Glutamatergic neuron (in vitro differentiated cells): ENCODE results near the gene NFATC2. TPM values are rescaled to one million over a fixed set of nuclear protein-coding genes. Genes with fewer than 3 reads are reported as not detected.

Source experiments
- DNase-seq: peaks from one replicate; pipeline ENCODE4 v3.0.0; 2022
- H3K27ac Mint-ChIP-seq: one replicate; pipeline ENCODE4 v1.8.0; 2020; ENCODE audit warnings: mild to moderate bottlenecking, mixed read lengths, inconsistent platforms; ENCODE audit not compliant: unreplicated experiment
- H3K27me3 Mint-ChIP-seq: one replicate; pipeline ENCODE4 v1.8.0; 2020; ENCODE audit warnings: mild to moderate bottlenecking, moderate library complexity, mixed read lengths, inconsistent platforms; ENCODE audit not compliant: unreplicated experiment
- H3K36me3 Mint-ChIP-seq: one replicate; pipeline ENCODE4 v1.8.0; 2020; ENCODE audit warnings: mild to moderate bottlenecking, mixed read lengths, inconsistent platforms; ENCODE audit not compliant: unreplicated experiment
- H3K4me1 Mint-ChIP-seq: one replicate; pipeline ENCODE4 v1.8.0; 2020; ENCODE audit warnings: mild to moderate bottlenecking, low read depth, mixed read lengths, inconsistent platforms; ENCODE audit not compliant: unreplicated experiment
- H3K4me3 Mint-ChIP-seq: one replicate; pipeline ENCODE4 v1.8.0; 2020; ENCODE audit warnings: mild to moderate bottlenecking, mixed read lengths, inconsistent platforms; ENCODE audit not compliant: unreplicated experiment
- H3K9me3 Mint-ChIP-seq: one replicate; pipeline ENCODE4 v1.8.0; 2020; ENCODE audit warnings: mild to moderate bottlenecking, moderate library complexity, mixed read lengths, inconsistent platforms; ENCODE audit not compliant: unreplicated experiment
- total RNA-seq: library from RNA; stranded (reverse); fragmentation: NEBNext Ultra II Directional; extraction: Animal tissue kit (Norgen Biotek cat#: 25700); gene quantifications from one replicate; pipeline ENCODE4 v1.2.1, GENCODE V29; 2021; ENCODE audit not compliant: unreplicated experiment
- TF ChIP-seq, protein P1 (sequence below): fragments of 200-600 bp; sonication (generic); IDR thresholded peaks from one replicate; pipeline ENCODE4 v1.5.0; 2021; ENCODE audit not compliant: partially characterized antibody, unreplicated experiment

The NFATC2 gene
- total RNA-seq, 1 donor from 2014 or later: not detected

DNA sequence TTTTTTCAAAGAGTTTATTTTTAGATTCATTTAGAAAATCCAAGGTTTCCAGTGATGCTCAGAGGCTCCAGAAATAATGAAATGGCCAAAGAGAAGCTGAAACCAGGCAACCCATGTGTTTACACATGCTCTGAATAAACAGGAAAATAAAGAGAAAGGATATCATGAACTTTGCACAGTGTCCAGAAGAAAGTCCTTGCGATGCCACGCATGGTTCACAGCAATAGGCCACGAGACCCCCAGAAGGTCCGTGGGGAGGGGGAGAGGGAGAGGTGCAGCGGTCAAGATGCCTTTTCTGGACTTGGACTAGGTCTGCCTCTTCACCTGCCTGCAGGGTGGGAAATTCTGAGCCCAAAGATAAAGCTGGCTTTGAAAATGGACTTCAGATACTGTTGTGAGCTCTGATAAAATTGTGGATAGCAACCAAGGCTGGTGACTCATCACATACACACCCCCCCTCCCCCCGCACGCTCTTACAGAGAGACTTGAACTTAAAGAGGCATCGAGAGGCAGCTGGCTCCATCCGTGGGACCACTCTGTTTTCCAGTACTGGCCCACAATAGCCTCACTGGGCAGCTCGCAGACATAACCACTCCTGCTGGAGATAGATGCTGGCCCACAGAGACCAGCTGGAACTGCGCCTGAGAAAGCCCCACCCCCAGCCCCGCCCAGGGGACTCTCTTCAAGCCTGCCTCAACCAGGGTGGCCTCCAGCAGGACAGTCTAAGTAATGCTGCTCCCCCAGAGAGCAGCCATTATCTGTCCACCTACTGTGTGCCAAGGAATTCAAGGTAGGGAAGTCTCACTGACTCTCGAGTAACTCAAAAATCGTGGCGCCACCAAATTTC, 21.2 kb upstream of the NFATC2 start:
- Mint-ChIP-seq H3K27ac (no peak overlapping the region), H3K4me1 (peaks cover 3% of the 10 kb centered on the region), H3K4me3 (peak overlapping the region; percentile 89), H3K9me3 (no peaks in the 10 kb centered on the region), H3K36me3 (peaks cover 9% of the 10 kb centered on the region), H3K27me3 (peaks cover 18% of the 10 kb centered on the region)
- TF ChIP-seq, protein P1, sequence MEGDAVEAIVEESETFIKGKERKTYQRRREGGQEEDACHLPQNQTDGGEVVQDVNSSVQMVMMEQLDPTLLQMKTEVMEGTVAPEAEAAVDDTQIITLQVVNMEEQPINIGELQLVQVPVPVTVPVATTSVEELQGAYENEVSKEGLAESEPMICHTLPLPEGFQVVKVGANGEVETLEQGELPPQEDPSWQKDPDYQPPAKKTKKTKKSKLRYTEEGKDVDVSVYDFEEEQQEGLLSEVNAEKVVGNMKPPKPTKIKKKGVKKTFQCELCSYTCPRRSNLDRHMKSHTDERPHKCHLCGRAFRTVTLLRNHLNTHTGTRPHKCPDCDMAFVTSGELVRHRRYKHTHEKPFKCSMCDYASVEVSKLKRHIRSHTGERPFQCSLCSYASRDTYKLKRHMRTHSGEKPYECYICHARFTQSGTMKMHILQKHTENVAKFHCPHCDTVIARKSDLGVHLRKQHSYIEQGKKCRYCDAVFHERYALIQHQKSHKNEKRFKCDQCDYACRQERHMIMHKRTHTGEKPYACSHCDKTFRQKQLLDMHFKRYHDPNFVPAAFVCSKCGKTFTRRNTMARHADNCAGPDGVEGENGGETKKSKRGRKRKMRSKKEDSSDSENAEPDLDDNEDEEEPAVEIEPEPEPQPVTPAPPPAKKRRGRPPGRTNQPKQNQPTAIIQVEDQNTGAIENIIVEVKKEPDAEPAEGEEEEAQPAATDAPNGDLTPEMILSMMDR: no peak
- DNase-seq: peak; percentile 28

DNA sequence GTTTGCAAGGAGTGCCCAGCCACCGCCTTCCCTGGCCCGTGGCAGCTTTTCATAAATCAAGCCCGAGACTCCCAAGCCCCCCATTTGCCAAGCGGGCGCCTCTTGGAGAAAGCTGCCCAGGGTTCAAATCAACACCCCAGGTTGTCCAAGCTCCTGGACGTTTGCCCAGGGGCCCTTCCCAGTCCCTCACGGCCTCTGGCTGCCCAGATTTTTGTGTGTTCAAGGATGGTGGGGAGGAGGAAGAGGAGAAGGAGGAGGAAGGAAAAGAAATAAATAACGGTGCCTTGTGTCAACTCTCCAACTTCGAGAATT, 20.6 kb upstream of the NFATC2 start:
- H3K27ac Mint-ChIP-seq: no peak overlapping the region
- DNase-seq: no peak
- no peaks in the 10 kb centered on the region for H3K9me3 Mint-ChIP-seq
- H3K36me3 Mint-ChIP-seq: peaks cover 3% of the 10 kb centered on the region
- peak overlapping the region; percentile 89 for H3K4me3 Mint-ChIP-seq
- H3K4me1 Mint-ChIP-seq: peaks cover 3% of the 10 kb centered on the region
- H3K27me3 Mint-ChIP-seq: peaks cover 18% of the 10 kb centered on the region
- TF ChIP-seq, protein P1: no peak

DNA sequence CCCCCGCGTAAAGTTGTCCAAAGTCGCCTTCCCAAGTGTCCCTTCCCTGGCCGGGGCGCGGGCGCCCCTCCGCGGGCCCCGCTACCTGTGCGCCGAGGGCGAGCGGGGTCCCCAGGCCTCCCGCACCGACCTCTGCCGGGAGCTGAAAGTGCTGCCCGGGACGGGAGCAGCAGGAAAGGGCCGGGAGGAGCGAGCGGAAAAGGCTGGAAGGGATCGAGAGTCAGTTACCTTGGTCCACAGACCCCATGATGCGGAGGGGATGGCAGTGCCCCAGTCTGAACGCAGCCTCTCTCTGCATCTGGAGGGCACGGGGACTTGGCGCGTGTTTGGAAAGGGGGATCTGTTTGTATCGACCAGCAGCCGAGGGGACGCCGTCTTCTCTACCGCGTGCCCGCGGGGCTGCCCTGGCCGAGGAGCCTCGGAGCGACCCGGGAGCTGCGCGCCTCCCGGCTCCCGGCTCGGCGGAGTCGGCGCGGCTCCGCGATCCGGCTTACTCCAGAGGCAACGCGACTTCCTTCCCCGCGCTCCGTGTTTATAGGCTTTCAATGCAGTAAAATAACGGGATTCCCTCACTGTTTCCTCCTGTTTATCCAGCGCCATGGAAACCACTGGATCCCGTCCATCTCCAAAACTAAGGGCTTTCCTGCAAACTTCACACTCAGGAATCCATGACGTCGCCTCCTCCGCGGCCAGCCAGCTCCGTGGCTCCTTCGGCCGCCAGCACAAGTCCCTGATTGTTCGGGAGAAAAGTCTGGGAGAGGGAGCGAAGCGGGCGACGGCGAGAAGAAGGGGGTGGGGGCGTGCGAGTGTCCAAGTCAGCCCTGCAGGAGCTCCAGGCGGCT, 20.0 kb upstream of the NFATC2 start:
- Mint-ChIP-seq H3K4me1 (peaks cover 3% of the 10 kb centered on the region), H3K27me3 (peaks cover 18% of the 10 kb centered on the region), H3K9me3 (no peaks in the 10 kb centered on the region), H3K36me3 (no peaks in the 10 kb centered on the region), H3K27ac (no peak overlapping the region), H3K4me3 (peak overlapping the region; percentile 89)
- TF ChIP-seq, protein P1: no peak
- DNase-seq: peak; percentile 59

DNA sequence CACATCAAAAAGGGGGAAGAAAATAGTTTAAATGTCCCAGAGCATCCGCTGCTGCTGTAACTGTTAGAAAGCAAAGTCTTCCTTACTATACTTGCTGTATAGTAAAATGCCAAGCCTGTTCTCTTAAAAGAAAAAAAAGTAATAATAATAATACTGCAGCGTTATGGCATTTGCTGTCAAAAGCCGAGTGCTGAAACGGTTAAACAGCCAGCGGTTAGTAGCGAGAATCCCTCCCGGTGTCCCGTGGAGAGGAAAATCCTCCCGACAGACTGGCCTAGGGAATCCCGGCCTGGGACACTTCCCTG, 19.5 kb upstream of the NFATC2 start:
- no peaks in the 10 kb centered on the region for H3K36me3 Mint-ChIP-seq
- peaks cover 3% of the 10 kb centered on the region for H3K4me1 Mint-ChIP-seq
- no peak for DNase-seq
- TF ChIP-seq, protein P1: no peak
- peak overlapping the region; percentile 75 for H3K4me3 Mint-ChIP-seq
- no peak overlapping the region for H3K27ac Mint-ChIP-seq
- H3K27me3 Mint-ChIP-seq: peaks cover 18% of the 10 kb centered on the region
- no peaks in the 10 kb centered on the region for H3K9me3 Mint-ChIP-seq
